ENCODE measurements around the gene DHX8.

DHX8 gene

DNA sequence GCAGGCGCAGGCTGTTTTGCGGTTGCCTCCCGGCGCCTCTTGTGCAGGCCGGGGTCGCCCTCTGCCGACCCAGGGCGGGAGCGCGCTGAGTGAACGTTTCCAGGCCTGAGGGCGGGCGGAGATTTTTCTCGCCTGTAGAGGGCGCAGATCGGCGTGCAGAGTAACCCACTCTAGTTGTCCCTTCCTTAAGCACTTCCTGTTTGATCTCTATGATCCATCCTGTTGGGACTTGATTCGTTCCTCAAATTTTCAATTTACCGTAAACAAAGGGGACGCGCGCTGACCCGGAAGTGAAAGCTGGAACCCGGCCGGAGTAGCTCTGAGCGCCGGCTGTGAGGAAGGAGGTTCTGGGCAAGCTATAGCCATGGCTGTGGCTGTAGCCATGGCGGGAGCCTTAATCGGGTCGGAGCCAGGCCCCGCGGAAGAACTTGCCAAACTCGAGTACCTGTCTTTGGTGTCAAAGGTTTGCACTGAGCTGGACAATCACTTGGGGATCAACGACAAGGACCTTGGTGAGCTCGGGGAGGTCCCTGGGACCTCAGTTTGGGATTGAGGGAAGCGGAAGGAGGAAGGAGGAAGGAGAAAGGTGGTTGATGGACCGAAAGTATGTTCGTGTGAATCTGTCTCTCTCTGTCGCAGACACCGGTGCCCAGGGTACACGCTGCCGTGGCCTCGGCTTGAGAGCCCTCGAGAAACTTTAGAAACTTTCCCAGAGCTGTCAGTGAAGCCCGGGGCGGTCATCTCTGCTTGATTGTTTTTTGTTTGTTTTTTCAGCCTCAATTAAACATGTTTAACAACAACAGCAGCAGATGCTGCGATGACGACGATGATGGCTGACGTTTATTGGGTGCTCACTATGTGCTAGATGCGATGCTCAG lies at the start of gene DHX8:
TSS of gene DHX8 (plus strand) at position 302 of the 878 bp plus-strand sequence. CDS start at position 365, 63 bp downstream.
- peak within 1 kb of the TSS; percentile 89 for H3K9ac ChIP-seq (ENCODE audit: low read length)
- H3K27me3 ChIP-seq (ENCODE audit: control insufficient read depth, insufficient read depth, low read length) = no peaks in the 10 kb centered on the region
- peaks cover 12% of the 10 kb centered on the region for H3K4me1 ChIP-seq (ENCODE audit: control insufficient read depth, insufficient read depth, low read length)
- peak within 1 kb of the TSS; percentile 96 for H3K4me3 ChIP-seq (ENCODE audit: low read length)
- peak within 1 kb of the TSS; percentile 87 for H3K27ac ChIP-seq (ENCODE audit: low read depth, low read length)
- no peaks in the 10 kb centered on the region for H3K36me3 ChIP-seq (ENCODE audit: control insufficient read depth, insufficient read depth, low read length)

DNA sequence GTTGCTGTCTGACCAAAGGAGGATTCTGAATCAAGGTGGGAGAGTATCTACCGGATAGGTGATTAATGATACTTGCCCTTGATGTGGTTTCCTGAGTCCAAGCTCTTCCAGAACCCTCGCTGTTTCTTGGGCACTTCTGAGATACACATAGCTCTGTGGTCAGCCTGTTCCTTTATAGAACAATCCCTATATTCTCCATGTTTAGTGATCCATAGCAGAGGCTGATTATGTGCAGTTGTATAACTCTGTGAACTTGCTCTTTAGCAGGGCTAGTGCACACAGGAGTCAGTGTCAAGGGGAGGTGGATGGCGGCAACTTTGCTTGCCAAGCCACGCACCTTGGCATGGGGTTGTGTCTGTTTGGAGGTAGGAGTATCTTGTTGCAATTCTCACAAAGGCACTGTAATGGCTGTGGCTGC lies 48.9 kb upstream of the DHX8 start:
- H3K9ac ChIP-seq (ENCODE audit: low read length) = no peak overlapping the region
- H3K36me3 ChIP-seq (ENCODE audit: control insufficient read depth, insufficient read depth, low read length) = no peaks in the 10 kb centered on the region
- no peaks in the 10 kb centered on the region for H3K27me3 ChIP-seq (ENCODE audit: control insufficient read depth, insufficient read depth, low read length)
- no peak overlapping the region for H3K4me3 ChIP-seq (ENCODE audit: low read length)
- H3K27ac ChIP-seq (ENCODE audit: low read depth, low read length) = no peak overlapping the region
- no peaks in the 10 kb centered on the region for H3K4me1 ChIP-seq (ENCODE audit: control insufficient read depth, insufficient read depth, low read length)

- H3K27ac ChIP-seq (ENCODE audit: low read depth, low read length) = no peak overlapping the region
- H3K4me1 ChIP-seq (ENCODE audit: control insufficient read depth, insufficient read depth, low read length) = no peaks in the 10 kb centered on the region
- no peaks in the 10 kb centered on the region for H3K27me3 ChIP-seq (ENCODE audit: control insufficient read depth, insufficient read depth, low read length)
- no peaks in the 10 kb centered on the region for H3K36me3 ChIP-seq (ENCODE audit: control insufficient read depth, insufficient read depth, low read length)
- no peak overlapping the region for H3K9ac ChIP-seq (ENCODE audit: low read length)
- H3K4me3 ChIP-seq (ENCODE audit: low read length) = no peak overlapping the region
Observed at GRCh38 chr17:43437756-43438155, 46.0 kb upstream of the DHX8 start.

GRCh38 chr17:43438626-43439025 lies 45.1 kb upstream of the DHX8 start:
- no peak overlapping the region for H3K4me3 ChIP-seq (ENCODE audit: low read length)
- H3K27me3 ChIP-seq (ENCODE audit: control insufficient read depth, insufficient read depth, low read length) = no peaks in the 10 kb centered on the region
- no peak overlapping the region for H3K27ac ChIP-seq (ENCODE audit: low read depth, low read length)
- no peaks in the 10 kb centered on the region for H3K4me1 ChIP-seq (ENCODE audit: control insufficient read depth, insufficient read depth, low read length)
- no peaks in the 10 kb centered on the region for H3K36me3 ChIP-seq (ENCODE audit: control insufficient read depth, insufficient read depth, low read length)
- no peak overlapping the region for H3K9ac ChIP-seq (ENCODE audit: low read length)

DNA sequence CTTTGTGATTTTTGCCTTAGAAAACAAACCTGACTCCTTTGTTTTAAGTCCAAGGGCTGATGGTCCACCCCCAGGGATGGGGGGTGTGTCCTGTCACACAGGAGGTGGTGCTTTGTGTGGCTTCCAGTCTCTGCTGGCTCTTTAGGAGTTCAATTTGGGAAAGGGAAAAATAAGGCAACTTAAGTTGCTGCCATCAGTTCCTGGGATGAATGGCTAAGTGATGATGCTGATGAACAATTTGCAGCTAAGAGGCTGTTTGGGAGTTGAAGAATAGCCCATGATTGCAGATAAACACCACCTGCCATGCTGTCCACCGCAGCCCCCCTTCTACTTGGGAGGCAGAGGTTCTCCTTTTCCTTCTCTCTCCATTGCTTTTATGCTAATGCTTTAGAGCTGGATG lies 44.7 kb upstream of the DHX8 start:
- no peaks in the 10 kb centered on the region for H3K36me3 ChIP-seq (ENCODE audit: control insufficient read depth, insufficient read depth, low read length)
- no peak overlapping the region for H3K27ac ChIP-seq (ENCODE audit: low read depth, low read length)
- H3K4me3 ChIP-seq (ENCODE audit: low read length) = no peak overlapping the region
- H3K4me1 ChIP-seq (ENCODE audit: control insufficient read depth, insufficient read depth, low read length) = no peaks in the 10 kb centered on the region
- H3K27me3 ChIP-seq (ENCODE audit: control insufficient read depth, insufficient read depth, low read length) = no peaks in the 10 kb centered on the region
- H3K9ac ChIP-seq (ENCODE audit: low read length) = no peak overlapping the region

DNA sequence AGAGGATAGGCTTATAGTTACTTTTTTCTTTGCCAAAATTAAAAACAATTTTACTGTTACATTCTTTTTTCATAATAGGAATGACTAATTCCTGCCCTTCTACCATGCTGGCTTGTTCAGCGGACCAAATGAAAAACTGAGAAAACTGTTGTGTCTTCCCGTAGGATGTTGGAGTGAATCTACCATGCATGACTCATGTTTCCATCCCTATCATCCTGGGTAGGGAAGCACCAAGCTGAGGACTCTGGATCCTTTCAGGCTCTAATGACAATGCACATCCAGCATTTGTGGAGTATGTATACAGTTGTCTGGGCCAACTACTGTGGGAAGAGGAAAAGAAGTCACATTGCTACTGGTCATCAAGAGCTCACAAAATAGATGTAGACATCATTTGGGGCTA lies 41.1 kb upstream of the DHX8 start:
- H3K4me3 ChIP-seq (ENCODE audit: low read length) = no peak overlapping the region
- H3K9ac ChIP-seq (ENCODE audit: low read length) = no peak overlapping the region
- H3K36me3 ChIP-seq (ENCODE audit: control insufficient read depth, insufficient read depth, low read length) = no peaks in the 10 kb centered on the region
- no peak overlapping the region for H3K27ac ChIP-seq (ENCODE audit: low read depth, low read length)
- no peaks in the 10 kb centered on the region for H3K27me3 ChIP-seq (ENCODE audit: control insufficient read depth, insufficient read depth, low read length)
- H3K4me1 ChIP-seq (ENCODE audit: control insufficient read depth, insufficient read depth, low read length) = no peaks in the 10 kb centered on the region

DNA sequence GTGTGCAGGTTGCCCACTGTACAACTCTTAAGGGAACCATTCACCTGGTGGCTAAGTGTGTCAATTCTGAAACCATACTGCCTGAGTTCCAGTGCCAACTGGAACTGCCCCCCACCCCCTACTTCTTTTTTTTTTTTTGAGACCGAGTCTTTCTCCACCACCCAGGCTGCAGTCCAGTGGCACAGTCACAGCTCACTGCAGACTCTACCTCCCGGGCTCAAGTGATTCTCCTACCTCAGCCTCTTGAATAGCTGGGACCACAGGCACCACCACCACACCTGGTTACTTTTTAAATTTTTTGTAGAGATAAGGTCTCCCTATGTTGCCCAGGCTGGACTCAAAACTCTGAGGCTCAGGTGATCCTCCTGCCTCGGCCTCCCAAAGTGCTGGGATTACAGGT lies 40.4 kb upstream of the DHX8 start:
- Histone ChIP-seq H3K27ac (ENCODE audit: low read depth, low read length) (no peak overlapping the region), H3K27me3 (ENCODE audit: control insufficient read depth, insufficient read depth, low read length) (no peaks in the 10 kb centered on the region), H3K4me1 (ENCODE audit: control insufficient read depth, insufficient read depth, low read length) (no peaks in the 10 kb centered on the region), H3K4me3 (ENCODE audit: low read length) (no peak overlapping the region), H3K9ac (ENCODE audit: low read length) (no peak overlapping the region), H3K36me3 (ENCODE audit: control insufficient read depth, insufficient read depth, low read length) (no peaks in the 10 kb centered on the region)

GRCh38 chr17:43444223-43445008 lies 39.4 kb upstream of the DHX8 start:
- Histone ChIP-seq H3K9ac (ENCODE audit: low read length) (no peak overlapping the region), H3K27me3 (ENCODE audit: control insufficient read depth, insufficient read depth, low read length) (no peaks in the 10 kb centered on the region), H3K27ac (ENCODE audit: low read depth, low read length) (no peak overlapping the region), H3K4me1 (ENCODE audit: control insufficient read depth, insufficient read depth, low read length) (no peaks in the 10 kb centered on the region), H3K4me3 (ENCODE audit: low read length) (no peak overlapping the region), H3K36me3 (ENCODE audit: control insufficient read depth, insufficient read depth, low read length) (no peaks in the 10 kb centered on the region)

- Histone ChIP-seq H3K27ac (ENCODE audit: low read depth, low read length) (no peak overlapping the region), H3K27me3 (ENCODE audit: control insufficient read depth, insufficient read depth, low read length) (no peaks in the 10 kb centered on the region), H3K4me3 (ENCODE audit: low read length) (no peak overlapping the region), H3K9ac (ENCODE audit: low read length) (no peak overlapping the region), H3K36me3 (ENCODE audit: control insufficient read depth, insufficient read depth, low read length) (no peaks in the 10 kb centered on the region), H3K4me1 (ENCODE audit: control insufficient read depth, insufficient read depth, low read length) (no peaks in the 10 kb centered on the region)
Observed at GRCh38 chr17:43445009-43445589, 38.7 kb upstream of the DHX8 start.

- Histone ChIP-seq H3K4me1 (ENCODE audit: control insufficient read depth, insufficient read depth, low read length) (no peaks in the 10 kb centered on the region), H3K4me3 (ENCODE audit: low read length) (no peak overlapping the region), H3K27me3 (ENCODE audit: control insufficient read depth, insufficient read depth, low read length) (no peaks in the 10 kb centered on the region), H3K27ac (ENCODE audit: low read depth, low read length) (no peak overlapping the region), H3K36me3 (ENCODE audit: control insufficient read depth, insufficient read depth, low read length) (no peaks in the 10 kb centered on the region), H3K9ac (ENCODE audit: low read length) (no peak overlapping the region)
Observed at GRCh38 chr17:43446773-43447172, 37.0 kb upstream of the DHX8 start.

GRCh38 chr17:43448720-43449469 lies 34.9 kb upstream of the DHX8 start:
- no peaks in the 10 kb centered on the region for H3K4me1 ChIP-seq (ENCODE audit: control insufficient read depth, insufficient read depth, low read length)
- H3K36me3 ChIP-seq (ENCODE audit: control insufficient read depth, insufficient read depth, low read length) = no peaks in the 10 kb centered on the region
- no peak overlapping the region for H3K4me3 ChIP-seq (ENCODE audit: low read length)
- H3K27ac ChIP-seq (ENCODE audit: low read depth, low read length) = no peak overlapping the region
- no peak overlapping the region for H3K9ac ChIP-seq (ENCODE audit: low read length)
- no peaks in the 10 kb centered on the region for H3K27me3 ChIP-seq (ENCODE audit: control insufficient read depth, insufficient read depth, low read length)
